ENCODE data around the gene ECSCR. TPM values are rescaled to one million over a fixed set of nuclear protein-coding genes. Genes with fewer than 3 reads are reported as not detected.
A peak's percentile ranks its signal among the peaks of the same experiment; 100 is the strongest.

Gene ECSCR
- total RNA-seq, 1 experiment from 2014 or later = not detected

GRCh38 chr5:139461698-139462097 is 845 bp downstream of the ECSCR start:
- DNase-seq (ENCODE audit: low read depth, low spot score) (no peak), ATAC-seq (peak; percentile 59; the same call in 1 of the 2 replicates)
- no peak for TF ChIP-seq SIN3A (IDR thresholded peaks at IDR 0.05; ENCODE audit: borderline replicate concordance, insufficient read depth, low read depth, low read length)
- TF ChIP-seq TCF7L2 (IDR thresholded peaks at IDR 0.05; ENCODE audit: low read depth, low read length) = no peak
- TF ChIP-seq CTCF (IDR thresholded peaks at IDR 0.05) = no peak
- no peak for TF ChIP-seq REST (IDR thresholded peaks at IDR 0.05; ENCODE audit: insufficient read depth in 1 of 2, low read depth in 2 of 2, low read length in 1 of 2)
- no peak for TF ChIP-seq POLR2AphosphoS5 (IDR thresholded peaks at IDR 0.05; ENCODE audit: low read depth, low read length)
- Histone ChIP-seq H3K27ac (ENCODE audit: low read length) (no peak overlapping the region), H3K9me3 (ENCODE audit: control insufficient read depth, insufficient read depth, low read depth, low read length) (no peaks in the 10 kb centered on the region), H3K4me3 (ENCODE audit: low read depth in 2 of 2, low read length in 2 of 2) (no peak overlapping the region), H3K36me3 (ENCODE audit: control insufficient read depth, insufficient read depth, low read length) (no peaks in the 10 kb centered on the region), H3K4me1 (ENCODE audit: control insufficient read depth, insufficient read depth, low read length) (no peaks in the 10 kb centered on the region), H3K27me3 (ENCODE audit: control insufficient read depth, insufficient read depth, low read length) (no peaks in the 10 kb centered on the region)
- intact Hi-C loops (cut with micrococcal nuclease; ENCODE audit: unreplicated experiment) = no loop called here
- ChIA-PET CTCF (no interaction called here), POLR2A (interaction anchor here (0.6 kb wide), 1 partner anchor 13 kb away, joined by 13 read pairs; no protein-coding TSS in a partner anchor)
- in situ Hi-C loops (cut with HindIII; ENCODE audit: low pct_unique_long_range_greater_than_20kb, low sequenced_read_pairs) = no loop called here
- no TSS peak for BruUV-seq (replicated peaks)

GRCh38 chr5:139461176-139461575 is 1.4 kb downstream of the ECSCR start:
- ATAC-seq (no peak; the same call in 1 of the 2 replicates), DNase-seq (ENCODE audit: low read depth, low spot score) (no peak)
- H3K9me3 ChIP-seq (ENCODE audit: control insufficient read depth, insufficient read depth, low read depth, low read length) = no peaks in the 10 kb centered on the region
- no peaks in the 10 kb centered on the region for H3K4me1 ChIP-seq (ENCODE audit: control insufficient read depth, insufficient read depth, low read length)
- no peak overlapping the region for H3K4me3 ChIP-seq (ENCODE audit: low read depth in 2 of 2, low read length in 2 of 2)
- intact Hi-C loops (cut with micrococcal nuclease; ENCODE audit: unreplicated experiment) = no loop called here
- TF ChIP-seq SIN3A (IDR thresholded peaks at IDR 0.05; ENCODE audit: borderline replicate concordance, insufficient read depth, low read depth, low read length) (no peak), REST (IDR thresholded peaks at IDR 0.05; ENCODE audit: insufficient read depth in 1 of 2, low read depth in 2 of 2, low read length in 1 of 2) (no peak), CTCF (IDR thresholded peaks at IDR 0.05) (no peak), TCF7L2 (IDR thresholded peaks at IDR 0.05; ENCODE audit: low read depth, low read length) (no peak), POLR2AphosphoS5 (IDR thresholded peaks at IDR 0.05; ENCODE audit: low read depth, low read length) (no peak)
- ChIA-PET CTCF (no interaction called here), POLR2A (interaction anchor here (0.7 kb wide), 1 partner anchor 41 kb away, joined by 4 read pairs; no protein-coding TSS in a partner anchor)
- no peak overlapping the region for H3K27ac ChIP-seq (ENCODE audit: low read length)
- H3K27me3 ChIP-seq (ENCODE audit: control insufficient read depth, insufficient read depth, low read length) = no peaks in the 10 kb centered on the region
- no peaks in the 10 kb centered on the region for H3K36me3 ChIP-seq (ENCODE audit: control insufficient read depth, insufficient read depth, low read length)
- BruUV-seq (replicated peaks) = no TSS peak
- in situ Hi-C loops (cut with HindIII; ENCODE audit: low pct_unique_long_range_greater_than_20kb, low sequenced_read_pairs) = no loop called here
